T-helper 1 cell (primary cell): ENCODE data around the gene XRCC1.
"Not testable (repeated sequence)": the region's sequence is repeated elsewhere in the genome, so short reads cannot be mapped to it uniquely, and the experiment has no call there.

Source experiments
- DNase-seq, 5 donors: peaks; one replicate each; pipeline ENCODE4 v3.0.0-alpha.2; 2012 to 2020

XRCC1 gene

GRCh38 chr19:43541920-43542650 lies 33.2 kb downstream of the XRCC1 start:
- no peak for DNase-seq

- DNase-seq: no peak
Measured at GRCh38 chr19:43540381-43540780, 34.9 kb downstream of the XRCC1 start.

- no peak for DNase-seq
Measured at GRCh38 chr19:43538922-43539321, 36.4 kb downstream of the XRCC1 start.

GRCh38 chr19:43534816-43535761 lies 40.2 kb downstream of the XRCC1 start:
- no peak for DNase-seq

- DNase-seq: no peak
Measured at GRCh38 chr19:43534305-43534815, 41.0 kb downstream of the XRCC1 start.

- peak; percentile 84 to 98 (median 92) for DNase-seq
Measured at GRCh38 chr19:43533546-43534304, 41.6 kb downstream of the XRCC1 start.

- DNase-seq: peak; percentile 57 to 92 (median 75)
Measured at GRCh38 chr19:43532962-43533545, 42.3 kb downstream of the XRCC1 start, which contains the start of gene ZNF575. Gene ZNF575 (plus strand): TSS chr19:43533188. CDS start chr19:43534423, 1,235 bp downstream.

GRCh38 chr19:43532571-43532961 lies 42.8 kb downstream of the XRCC1 start:
- DNase-seq: no peak

GRCh38 chr19:43527860-43528622 lies 47.3 kb downstream of the XRCC1 start:
- no peak for DNase-seq

- DNase-seq: peak; percentile 53 to 83 (median 65)
Measured at GRCh38 chr19:43526884-43527859, 48.2 kb downstream of the XRCC1 start, which contains the start of gene ETHE1. Gene ETHE1 (minus strand): TSS chr19:43527201. CDS start chr19:43527177, 24 bp downstream.

GRCh38 chr19:43525836-43526771 lies 49.2 kb downstream of the XRCC1 start:
- no peak for DNase-seq

- peak in 1 of 5 donors; percentile 50 for DNase-seq
Measured at GRCh38 chr19:43524922-43525835, 50.1 kb downstream of the XRCC1 start.

GRCh38 chr19:43523696-43524095 lies 51.6 kb downstream of the XRCC1 start:
- DNase-seq: not testable (repeated sequence)

GRCh38 chr19:43522929-43523328 lies 52.4 kb downstream of the XRCC1 start:
- DNase-seq: no peak

GRCh38 chr19:43519436-43520088 lies 55.8 kb downstream of the XRCC1 start:
- peak; percentile 61 to 81 (median 74) for DNase-seq

- DNase-seq: no peak
Measured at GRCh38 chr19:43518051-43518450, 57.3 kb downstream of the XRCC1 start.

- not testable (repeated sequence) for DNase-seq
Measured at GRCh38 chr19:43512399-43512798, 62.9 kb downstream of the XRCC1 start.
